ENCODE data around the gene MIA. TPM values are rescaled to one million over a fixed set of nuclear protein-coding genes. Genes with fewer than 3 reads are reported as not detected.
A peak's percentile ranks its signal among the peaks of the same experiment; 100 is the strongest.
"Not testable (repeated sequence)": the region's sequence is repeated elsewhere in the genome, so short reads cannot be mapped to it uniquely, and the experiment has no call there.

MIA gene
- total RNA-seq (2014; rRNA removed; shearing (Covaris generic)), result not detected in 2 replicates

DNA sequence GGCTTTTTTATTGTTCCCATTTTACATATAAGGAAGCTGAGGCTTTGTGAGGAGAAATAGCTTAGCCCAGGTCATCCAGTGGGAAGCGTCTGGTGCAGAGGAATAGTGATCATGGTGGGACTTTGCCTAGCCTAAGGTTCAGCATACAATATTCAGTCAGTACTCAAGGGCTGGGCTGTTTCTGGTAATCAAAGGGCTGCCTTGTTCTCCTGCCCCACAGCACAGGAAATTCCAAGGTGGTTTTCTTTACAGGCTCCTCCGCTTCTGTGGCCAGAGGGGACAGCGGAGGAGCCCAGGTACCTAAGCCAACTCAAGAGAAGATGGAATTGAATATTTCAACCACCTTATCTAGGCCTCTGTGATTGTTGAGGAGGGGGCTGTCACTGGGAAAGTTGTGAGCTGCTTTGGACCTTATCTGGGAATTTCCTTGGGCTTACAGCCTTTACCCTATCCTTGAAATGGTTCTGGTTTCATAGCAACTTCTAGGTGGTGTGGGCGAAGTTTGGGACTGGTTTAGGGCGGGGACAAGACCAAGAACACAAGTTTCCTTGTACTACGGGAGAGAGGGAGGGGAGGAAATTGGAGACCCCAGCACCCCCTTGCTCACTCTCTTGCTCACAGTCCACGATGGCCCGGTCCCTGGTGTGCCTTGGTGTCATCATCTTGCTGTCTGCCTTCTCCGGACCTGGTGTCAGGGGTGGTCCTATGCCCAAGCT is at the start of gene MIA:
Gene MIA (plus strand): TSS at position 606 of the 716 bp plus-strand sequence. CDS start 22 bp downstream, at position 628.
- DNase-seq (ENCODE audit: low read depth), result peak; percentile 48

DNA sequence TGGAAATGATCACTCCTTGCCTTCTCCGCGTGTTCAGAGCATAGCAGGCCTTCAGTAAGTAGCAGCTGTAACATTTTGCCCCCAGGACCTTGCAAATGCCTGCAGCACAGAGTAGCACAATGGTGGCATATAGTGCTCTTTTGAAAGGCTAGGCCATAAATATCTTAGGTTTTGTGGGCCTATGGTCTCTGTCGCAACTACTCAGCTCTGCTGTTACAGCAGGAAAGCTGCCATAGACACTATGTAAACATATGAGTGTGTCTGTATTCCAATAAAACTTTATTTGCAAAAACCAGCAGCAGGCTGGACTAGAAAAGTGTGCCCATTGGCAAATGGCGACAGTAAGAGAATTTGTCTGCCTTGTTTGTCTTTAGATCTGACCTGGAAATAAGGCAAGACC is 49.0 kb upstream of the MIA start:
- no peak for DNase-seq (ENCODE audit: low read depth)

DNA sequence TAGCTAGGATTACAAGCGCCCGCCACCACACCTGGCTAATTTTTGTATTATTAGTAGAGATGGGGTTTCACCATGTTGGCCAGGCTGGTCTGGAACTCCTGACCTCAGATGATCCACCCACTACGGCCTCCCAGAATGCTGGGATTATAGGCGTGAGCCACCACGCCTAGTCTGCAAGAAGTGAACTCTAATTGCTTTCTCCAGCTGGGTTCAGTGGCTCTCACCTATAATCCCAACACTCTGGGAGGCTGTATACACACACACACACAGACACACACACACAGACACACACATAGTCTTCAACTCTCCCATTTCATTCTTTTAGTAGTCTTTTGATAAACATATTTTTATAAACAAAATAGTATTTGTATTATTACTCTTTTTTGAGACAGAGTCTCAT is 45.3 kb upstream of the MIA start:
- not testable (repeated sequence) for DNase-seq (ENCODE audit: low read depth)

DNA sequence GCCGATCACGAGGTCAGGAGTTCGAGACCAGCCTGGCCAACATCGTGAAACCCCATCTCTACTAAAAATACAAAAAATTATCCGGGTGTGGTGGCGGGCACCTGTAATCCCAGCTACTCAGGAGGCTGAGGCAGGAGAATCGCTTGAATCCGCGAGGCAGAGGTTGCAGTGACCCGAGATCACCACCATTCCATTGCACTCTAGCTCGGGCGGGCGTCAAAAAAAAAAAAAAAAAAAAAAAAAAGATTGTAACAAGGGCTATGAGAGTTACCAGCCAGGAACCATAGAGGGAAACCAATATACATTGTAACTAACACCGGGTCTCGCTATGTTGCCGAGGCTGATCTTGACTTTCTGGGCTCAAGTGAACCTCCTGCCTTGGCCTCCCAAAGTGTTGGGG is 43.0 kb upstream of the MIA start:
- not testable (repeated sequence) for DNase-seq (ENCODE audit: low read depth)

DNA sequence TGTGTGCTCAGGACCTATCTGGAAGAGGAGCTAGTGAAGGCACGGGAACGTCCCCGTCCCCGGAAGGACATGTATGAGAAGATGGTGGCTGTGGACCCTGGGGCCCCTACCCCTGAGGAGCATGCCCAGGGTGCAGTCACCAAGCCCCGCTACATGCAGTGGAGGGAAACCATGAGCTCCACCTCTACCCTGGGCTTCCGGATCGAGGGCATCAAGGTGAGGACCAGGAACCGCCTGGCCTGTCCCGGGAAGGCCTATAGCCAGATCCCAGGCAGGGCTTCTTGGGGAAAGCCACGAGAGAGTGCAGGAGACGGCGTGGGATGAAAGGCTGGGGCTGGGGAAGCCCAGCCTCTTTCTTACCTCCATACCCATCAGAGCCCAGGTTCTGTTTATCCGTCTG is 42.2 kb upstream of the MIA start:
- DNase-seq (ENCODE audit: low read depth), result no peak

DNA sequence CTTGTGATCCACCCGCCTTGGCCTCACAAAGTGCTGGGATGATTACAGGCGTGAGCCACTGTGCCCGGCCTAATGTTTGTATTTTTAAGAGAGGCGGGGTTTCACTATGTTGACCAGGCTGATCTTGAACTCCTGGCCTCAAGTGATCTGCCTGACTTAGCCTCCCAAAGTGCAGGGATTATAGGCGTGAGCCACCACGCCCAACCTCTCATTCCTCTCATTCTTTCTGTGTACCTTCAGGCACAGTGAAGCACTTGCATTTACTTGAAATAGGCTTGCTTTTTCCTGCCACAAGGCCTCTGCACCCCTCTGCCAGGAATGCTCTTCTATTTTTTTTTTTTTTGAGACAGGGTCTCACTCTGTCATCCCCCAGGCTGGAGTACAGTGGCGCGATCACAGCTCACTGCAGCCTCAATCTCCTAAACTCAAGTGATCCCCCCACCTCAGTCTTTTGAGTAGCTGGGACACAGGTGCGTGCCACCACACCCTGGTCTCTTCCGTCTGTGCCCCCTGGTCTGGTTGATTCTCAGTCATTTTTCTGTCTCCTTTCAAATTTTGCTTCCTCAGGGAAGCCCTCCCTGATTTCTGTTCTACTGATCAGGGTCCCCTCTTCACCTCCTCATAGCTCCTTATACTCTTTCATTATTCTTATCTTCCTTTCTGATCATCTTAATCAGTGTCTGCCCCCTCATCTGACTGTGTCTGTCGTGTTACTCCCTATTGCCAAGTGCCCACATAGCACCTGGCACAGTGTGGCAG is 40.1 kb upstream of the MIA start:
- DNase-seq (ENCODE audit: low read depth), result no peak

DNA sequence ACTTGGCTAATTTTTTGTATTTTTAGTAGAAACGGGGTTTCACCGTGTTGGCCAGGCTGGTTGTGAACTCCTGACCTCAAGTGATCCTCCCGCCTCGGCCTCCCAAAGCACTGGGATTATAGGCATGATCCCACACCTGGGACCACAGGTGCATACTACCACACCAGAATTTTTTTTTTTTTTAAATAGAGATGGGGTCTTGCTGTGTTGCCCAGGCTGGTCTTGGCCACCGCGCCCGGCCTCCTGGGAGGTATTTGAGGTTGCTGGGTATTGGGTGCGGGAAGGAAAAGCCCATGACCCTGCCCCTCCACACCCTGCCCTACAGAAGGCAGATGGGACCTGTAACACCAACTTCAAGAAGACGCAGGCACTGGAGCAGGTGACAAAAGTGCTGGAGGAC is 38.7 kb upstream of the MIA start:
- no peak for DNase-seq (ENCODE audit: low read depth)

DNA sequence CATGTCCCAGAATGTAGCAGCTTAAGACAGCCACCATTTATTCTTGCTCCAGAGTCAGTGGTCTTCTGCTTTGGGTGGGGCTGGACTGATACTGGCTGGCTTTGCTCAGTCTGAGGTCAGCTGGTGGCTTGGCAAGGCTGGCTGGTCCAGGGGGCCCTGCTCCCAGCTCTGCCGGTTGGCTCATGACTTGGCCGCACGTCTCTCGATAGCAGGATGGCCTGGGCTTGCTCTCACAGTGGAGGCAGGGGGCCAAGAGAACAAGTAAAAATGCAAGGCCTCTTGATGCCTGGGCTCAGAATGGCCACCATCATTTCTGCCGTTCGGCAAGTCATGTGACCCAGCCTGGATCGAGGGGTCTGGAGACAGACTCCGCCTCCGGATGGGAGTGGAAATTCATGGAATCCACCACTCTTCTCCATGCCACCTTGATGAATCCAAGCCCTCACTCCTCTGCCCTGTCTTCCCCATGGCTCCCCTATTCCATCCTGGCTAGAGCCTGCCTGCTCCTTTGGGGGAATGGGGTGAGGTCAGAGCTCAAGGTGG is 38.1 kb upstream of the MIA start:
- no peak for DNase-seq (ENCODE audit: low read depth)

DNA sequence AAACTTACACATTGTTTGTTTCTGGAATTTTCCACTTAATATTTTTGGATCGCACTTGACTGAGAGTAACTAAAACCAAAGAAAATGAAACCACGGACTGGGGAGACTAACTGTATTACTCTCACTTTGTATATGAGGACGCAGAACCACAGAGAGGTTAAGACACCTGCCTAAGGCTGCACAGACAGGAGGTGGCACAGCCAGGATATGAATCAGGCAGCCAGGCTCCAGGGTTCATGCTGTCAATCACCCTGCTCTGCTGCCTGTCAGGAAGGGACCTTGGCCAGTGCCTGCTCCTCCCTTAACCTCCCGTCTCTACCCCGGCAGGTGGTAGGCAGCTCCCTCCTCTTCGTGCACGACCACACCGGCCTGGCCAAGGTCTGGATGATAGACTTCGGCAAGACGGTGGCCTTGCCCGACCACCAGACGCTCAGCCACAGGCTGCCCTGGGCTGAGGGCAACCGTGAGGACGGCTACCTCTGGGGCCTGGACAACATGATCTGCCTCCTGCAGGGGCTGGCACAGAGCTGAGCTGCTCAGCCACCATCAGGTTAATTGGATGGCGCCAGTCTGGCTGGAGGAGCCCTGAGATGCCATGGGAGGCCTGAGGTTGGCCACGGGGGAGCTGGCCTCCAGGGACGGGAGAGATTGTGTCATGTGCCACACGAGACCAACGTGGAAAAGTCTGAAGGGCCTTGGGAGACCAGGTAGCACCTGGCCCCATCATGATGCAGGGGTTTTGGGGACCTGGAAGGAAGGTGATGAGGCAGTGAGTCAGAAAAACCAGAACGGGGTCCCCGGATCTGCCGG is 36.1 kb upstream of the MIA start:
- no peak for DNase-seq (ENCODE audit: low read depth)

DNA sequence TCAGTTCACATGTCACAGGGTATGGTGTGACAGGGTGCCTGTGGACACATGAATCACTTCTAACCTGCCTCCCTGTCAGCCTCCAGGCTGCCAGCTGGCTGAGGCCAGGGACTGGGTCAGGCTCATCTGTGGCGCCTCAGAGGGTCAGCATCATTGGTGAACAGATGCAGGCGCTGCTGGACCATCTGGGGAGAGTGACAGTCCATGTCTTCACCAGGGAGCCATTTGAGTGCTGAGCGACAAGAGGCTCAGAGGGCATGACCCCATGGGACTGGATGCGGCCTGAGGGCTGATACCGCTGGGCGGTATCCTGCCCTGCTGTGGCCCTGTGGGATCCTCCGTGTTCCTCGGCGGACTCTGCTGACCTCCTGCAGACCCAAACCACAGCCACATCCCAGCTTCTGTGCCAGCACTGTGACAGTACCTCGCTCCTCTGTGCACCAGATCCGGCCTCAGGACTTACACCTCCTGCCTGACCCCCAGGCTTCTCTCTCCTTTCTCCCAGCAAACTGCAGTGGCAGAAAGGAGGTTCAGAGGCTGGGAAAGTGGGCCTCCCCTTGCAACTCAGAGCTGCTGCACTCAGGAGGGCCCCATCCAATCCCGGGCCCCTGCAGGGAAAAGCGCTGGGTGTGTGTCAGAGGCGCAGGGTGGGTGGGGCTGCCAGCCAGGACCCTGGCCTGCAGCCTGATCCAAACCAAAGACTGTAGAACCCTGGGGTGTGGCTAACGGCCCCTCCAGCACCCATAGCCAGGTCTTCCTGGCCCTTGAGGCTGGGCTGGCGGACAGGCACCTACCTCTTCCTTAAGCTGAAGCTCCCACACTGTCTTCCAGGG is 35.2 kb upstream of the MIA start:
- peak; percentile 31 for DNase-seq (ENCODE audit: low read depth)

DNA sequence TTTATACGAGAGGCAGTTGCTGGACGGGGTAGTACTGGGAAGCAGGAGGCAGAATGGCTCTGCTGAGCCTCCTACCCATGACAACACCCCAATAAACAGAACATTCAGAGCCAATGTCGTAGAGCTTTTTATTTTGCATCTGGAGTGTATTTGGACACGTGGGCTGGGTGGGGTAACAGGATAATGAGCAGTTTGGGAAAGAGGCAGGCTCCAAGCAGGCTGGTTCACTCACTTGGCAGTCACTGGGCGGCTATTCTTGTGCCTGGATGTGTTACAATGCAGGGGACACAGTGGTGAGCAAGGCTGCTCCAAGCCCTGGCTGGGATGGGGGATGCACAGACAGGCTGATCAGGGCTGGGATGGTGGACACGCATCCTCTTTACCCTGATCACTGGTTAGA is 34.6 kb upstream of the MIA start:
- no peak for DNase-seq (ENCODE audit: low read depth)

DNA sequence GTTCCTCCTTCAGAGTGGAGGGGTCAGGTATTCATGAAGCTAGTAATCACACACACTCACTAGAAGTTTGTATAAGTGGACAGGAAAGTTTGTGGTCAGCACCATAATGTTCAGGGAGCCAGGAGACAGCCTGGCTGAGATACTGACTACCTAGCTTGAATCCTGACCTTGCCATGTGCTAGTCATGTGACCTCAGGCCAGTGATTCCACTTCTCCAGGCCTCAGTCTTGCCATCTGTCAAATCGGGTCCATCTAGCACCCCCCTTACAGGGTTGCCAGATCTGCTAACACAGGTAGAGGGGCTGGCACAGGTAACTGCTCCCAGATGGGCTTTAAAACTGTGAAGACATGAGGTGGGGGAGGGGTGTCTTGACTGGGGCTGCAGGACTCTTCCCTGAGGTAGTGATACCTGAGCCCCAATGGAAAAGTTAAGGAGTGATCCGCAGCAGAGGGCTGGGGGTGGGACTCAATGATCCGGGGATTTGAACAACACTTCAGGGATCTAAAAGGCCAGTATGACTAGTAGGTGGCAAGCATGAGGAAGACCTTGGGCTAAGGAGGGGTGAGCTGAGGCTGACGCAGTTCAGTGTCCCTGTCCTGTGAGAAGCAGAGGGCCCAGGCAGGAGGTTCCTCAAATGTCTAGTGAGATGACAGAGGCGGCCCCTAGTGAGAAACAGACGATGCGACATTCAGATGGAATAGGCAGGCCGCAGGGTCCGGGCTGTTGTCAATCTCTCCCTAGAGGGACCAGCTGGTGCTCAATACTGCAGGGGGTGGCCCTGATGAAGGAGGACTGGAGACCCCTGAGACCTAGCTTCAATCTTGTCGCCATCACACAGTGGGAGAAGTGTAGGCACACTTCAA is 33.6 kb upstream of the MIA start:
- DNase-seq (ENCODE audit: low read depth), result no peak

DNA sequence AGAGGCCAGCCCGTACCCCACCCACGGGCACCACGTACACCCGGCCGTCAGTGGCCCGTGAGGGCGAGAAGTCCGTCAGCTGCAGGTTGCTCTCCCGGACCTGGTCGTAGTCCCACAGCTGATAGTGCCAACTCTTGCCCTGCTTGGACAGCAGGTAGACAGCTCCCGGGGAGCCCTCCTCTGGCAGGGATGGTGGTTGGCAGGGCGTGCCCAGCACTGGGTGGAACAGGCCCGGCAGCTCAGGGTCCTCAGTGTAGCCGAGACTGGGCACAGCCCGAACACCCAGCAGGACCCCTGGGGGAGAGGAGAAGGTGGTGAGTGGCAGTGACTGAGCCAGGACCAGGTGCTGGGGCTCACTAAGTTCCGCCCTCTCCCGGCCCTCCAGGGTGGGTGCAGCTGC is 32.8 kb upstream of the MIA start:
- no peak for DNase-seq (ENCODE audit: low read depth)

DNA sequence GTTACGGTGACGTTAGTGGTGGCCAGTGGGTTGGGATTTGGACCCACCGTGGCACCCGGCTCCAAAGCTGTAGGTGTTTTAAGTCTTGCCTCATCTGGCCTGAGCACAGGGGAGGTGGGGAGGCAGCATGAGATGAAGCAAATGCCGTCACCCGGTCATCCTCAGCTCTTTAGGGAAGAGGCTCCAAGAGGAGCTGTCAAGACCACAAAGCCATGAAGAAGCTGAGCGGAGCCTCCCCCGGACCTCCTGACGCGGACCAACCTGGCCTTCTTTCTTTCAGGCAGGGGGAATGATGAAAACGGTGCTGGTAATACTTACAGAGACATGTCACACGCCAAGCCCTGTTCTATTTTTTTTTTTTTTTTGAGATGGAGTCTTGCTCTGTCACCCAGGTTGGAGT is 32.4 kb upstream of the MIA start:
- no peak for DNase-seq (ENCODE audit: low read depth)

DNA sequence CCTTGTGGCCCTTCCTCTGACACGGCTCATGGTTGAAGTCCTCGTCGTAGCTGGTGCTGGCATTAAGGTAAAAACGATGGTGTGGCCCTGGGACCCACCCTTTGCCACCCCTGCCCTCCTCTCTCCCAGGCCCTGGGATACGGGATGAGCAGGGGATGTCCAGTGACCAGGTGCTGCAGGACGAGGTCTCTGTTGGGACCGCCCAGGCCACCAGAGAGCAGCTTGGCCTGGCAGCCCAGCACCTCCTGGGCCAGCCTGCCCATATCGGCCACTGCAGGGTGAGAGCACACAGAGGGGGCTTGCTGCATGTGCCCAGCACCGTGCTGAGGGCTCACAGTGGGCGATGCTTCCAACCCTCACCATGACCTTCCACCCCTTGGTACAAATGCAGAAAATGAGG is 31.4 kb upstream of the MIA start:
- no peak for DNase-seq (ENCODE audit: low read depth)

DNA sequence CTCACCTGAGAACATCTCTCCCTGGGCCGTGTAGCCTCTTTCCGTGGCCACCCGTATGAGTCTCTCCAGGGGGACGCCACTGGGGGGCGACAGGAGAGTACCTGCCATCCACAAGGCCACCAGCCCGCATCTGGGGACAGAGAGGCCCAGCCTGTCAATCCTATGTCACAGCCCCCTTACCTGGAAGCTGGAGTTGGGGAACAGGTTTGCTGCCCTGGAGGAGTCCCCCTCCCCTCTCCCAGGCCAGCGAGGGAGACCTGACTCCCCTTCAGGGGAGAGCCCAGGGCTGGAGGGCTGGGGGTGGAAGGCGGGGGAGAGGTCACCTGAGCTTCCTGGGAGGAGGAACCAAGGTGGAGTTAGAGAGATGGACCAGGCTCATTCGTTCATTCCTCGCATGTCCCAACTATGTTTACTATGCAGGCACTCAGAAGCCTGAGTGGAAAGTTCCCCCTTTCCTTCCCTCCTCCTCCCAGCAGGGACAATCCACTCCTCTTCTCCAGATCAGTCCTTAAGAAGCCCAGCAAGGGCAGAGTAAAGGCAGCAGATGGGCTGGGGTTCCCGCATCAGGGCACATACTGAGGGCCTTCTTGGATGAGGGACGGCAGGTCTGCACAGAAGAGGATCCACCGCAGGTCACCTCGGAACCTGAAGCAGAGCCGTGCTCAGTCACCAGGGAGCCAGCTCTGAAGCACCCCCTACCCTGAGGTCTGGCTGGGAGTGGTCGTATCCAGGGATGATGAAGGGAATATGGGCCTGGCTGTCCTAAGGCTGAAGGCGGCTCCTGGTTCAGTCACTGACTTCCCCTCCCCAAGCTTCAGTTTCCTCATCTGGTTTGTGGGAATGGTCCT is 30.5 kb upstream of the MIA start:
- no peak for DNase-seq (ENCODE audit: low read depth)

DNA sequence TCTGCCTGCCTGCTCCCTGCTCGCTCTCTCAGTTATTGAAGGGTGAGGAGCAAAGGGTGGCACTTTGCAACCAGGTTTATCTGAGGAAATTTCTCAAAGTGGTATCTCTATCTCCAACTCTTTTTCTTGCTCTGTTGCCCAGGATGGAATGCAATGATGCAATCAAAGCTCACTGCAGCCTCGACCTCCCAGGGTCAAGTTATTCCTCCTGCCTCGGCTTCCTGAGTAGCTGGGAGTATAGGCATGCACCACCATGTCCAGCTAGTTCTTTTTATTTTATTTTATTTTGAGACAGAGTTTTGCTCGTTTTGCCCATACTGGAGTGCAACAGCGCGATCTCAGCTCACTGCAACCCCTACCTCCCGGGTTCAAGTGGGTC is 29.9 kb upstream of the MIA start:
- DNase-seq (ENCODE audit: low read depth), result peak; percentile 55

DNA sequence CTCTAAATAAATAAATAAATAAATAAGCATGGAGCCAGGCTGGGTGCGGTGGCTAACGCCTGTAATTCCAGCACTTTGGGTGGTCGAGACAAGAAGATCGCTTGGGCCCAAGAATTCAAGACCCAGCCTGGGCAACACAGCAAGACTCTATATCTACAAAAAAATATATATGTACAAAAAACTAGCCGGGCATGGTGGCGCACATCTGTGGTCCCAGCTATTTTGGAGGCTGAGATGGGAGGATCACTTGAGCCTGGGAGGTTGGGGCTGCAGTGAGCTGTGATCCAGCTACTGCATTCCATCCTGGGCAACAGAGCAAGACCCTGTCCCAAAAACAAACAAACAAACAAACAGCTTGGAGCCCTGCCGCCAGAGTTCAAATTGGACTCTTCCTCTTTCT is 27.8 kb upstream of the MIA start:
- DNase-seq (ENCODE audit: low read depth), result no peak

DNA sequence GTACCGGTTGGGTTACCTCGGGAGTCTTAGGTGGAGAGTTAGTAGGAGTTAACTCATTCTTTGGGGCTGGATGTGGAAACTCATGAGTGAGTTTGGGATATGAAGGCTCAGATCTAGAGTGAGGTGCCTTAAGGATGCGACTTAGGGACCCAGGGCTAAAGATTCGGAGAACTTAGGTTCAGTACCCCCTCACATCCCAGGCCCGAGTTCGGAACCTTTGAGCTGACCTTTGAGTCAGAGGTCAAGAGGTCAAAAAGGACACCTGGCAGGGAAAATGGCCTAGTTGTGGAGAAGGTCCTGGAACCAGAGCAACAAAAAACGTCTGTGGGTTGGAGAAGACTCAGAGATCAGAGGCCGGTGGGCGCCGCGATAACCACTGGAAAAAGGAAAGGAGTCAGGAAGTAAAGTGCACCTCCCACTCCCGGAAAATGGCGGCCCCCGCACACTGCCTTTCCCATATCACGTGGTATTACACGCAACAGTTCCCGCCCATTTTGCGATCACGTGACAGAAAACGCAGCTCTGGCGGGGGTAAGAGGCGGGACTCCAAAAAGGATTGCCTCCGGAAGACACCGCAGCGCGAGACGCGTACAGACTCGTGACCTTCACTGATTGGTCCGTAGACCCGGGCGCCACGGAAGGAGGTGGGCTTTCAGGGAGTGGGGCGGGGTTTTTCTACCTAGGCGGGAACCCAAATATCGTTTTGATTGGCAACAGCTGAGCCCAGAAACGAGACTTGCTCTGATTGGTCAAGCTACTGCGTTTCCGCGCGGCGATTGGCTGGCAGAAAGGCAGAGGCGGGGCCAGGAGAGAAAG is 25.1 kb upstream of the MIA start, which contains the start of gene ACTMAP:
Gene ACTMAP (minus strand): TSS at position 420 of the 816 bp plus-strand sequence. CDS start 674 bp downstream, outside the sequence.
- DNase-seq (ENCODE audit: low read depth), result peak; percentile 100
